Measurements from ENCODE around the gene RASA2.

Gene RASA2

DNA sequence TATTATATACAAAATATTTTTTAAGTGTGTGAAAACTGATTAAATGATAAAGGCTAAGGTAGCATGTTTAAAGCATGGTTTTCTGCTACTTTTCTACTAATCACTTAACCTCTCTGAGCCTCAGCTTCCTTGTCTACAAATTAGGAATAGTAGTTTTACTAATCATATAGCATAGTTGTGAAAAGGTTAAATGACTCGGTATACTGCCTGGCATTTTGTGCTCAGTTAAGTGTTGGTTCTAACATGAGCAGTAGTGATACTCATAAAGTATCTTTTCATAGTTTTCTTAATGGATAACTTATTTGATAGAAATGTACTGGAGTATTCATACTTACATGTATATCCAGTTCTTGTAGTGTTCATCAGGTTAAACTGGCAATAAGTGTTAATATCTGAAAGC lies 13.6 kb downstream of the RASA2 start:
- DNase-seq (ENCODE audit: extremely low read depth, low read depth) = no peak
- H3K4me3 ChIP-seq (replicated peaks; ENCODE audit: low read depth, low read length) = no peak overlapping the region
- TF ChIP-seq, protein P1, sequence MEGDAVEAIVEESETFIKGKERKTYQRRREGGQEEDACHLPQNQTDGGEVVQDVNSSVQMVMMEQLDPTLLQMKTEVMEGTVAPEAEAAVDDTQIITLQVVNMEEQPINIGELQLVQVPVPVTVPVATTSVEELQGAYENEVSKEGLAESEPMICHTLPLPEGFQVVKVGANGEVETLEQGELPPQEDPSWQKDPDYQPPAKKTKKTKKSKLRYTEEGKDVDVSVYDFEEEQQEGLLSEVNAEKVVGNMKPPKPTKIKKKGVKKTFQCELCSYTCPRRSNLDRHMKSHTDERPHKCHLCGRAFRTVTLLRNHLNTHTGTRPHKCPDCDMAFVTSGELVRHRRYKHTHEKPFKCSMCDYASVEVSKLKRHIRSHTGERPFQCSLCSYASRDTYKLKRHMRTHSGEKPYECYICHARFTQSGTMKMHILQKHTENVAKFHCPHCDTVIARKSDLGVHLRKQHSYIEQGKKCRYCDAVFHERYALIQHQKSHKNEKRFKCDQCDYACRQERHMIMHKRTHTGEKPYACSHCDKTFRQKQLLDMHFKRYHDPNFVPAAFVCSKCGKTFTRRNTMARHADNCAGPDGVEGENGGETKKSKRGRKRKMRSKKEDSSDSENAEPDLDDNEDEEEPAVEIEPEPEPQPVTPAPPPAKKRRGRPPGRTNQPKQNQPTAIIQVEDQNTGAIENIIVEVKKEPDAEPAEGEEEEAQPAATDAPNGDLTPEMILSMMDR (IDR thresholded peaks at IDR 0.05; ENCODE audit: low read depth, low read length, missing control alignments) = no peak

DNA sequence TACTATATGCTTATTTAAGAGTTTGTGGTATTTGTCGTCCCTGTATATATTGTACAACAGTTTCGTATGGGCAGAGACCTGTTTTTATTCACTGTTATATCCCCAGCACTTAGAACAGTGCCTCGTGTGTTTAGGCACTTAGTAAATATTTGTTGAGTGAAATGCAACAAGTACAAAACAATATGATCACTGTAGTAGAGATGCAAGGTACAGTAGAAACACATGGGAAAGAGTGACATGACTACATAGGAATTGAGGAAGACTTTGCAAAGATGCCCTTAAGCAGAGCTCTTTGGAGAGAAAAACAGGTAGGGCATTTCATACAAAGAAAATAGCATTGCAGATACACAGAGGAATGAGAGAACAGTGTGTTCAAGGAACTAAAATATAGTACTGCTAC lies 18.3 kb downstream of the RASA2 start:
- no peak for DNase-seq (ENCODE audit: extremely low read depth, low read depth)
- TF ChIP-seq, protein P1 (IDR thresholded peaks at IDR 0.05; ENCODE audit: low read depth, low read length, missing control alignments) = no peak
- no peak overlapping the region for H3K4me3 ChIP-seq (replicated peaks; ENCODE audit: low read depth, low read length)

DNA sequence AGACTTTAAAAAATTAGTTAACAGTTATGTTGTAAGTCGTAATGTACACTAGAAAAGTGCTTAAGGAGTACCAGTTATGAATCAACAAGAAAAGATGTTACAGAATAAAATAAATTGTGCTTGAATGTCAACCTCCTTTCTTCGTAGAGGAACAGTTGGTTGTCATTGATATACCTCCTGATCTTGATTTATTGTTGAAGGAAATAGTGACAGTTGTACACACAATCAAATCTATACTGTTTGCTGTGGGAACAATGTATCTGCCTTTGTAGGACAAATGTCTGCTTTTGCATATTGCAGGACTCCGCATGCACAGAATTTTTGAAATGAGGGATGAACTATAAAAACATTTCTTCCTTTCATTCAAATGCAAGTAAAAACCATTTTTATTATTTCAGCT lies 19.2 kb downstream of the RASA2 start:
- no peak overlapping the region for H3K4me3 ChIP-seq (replicated peaks; ENCODE audit: low read depth, low read length)
- DNase-seq (ENCODE audit: extremely low read depth, low read depth) = no peak
- TF ChIP-seq, protein P1 (IDR thresholded peaks at IDR 0.05; ENCODE audit: low read depth, low read length, missing control alignments) = no peak

DNA sequence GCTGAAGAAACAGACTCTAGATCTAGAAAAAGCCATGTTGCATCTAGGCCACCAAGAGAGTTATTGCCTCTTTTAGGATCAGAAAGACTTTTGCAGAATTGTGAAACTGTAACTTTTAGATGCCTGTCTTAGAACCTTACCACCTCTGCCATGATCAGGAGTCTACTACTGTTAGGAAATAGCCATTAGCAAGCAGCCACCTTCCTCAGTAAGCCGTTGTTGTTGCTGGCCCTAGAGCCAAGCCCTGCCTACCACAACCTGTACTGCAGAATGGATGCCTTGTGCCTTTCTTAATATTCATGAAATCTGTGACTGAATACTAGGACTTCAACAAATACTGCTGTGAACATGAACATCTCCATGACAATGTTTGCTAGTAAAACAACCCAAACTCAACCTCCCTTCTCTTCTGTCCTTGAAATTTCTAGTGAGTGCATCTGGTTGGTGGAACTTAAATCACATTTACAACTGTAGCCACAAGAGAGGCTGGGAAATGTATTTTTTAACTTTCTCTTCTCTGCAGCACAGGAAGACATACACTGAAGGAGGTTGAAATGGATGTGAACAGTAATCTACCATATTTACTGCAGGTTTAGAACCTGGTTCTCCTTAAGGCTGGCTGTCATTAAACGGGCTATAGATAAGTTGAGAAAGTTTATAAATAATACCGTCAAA lies 20.7 kb downstream of the RASA2 start:
- DNase-seq (ENCODE audit: extremely low read depth, low read depth) = no peak
- TF ChIP-seq, protein P1 (IDR thresholded peaks at IDR 0.05; ENCODE audit: low read depth, low read length, missing control alignments) = no peak

DNA sequence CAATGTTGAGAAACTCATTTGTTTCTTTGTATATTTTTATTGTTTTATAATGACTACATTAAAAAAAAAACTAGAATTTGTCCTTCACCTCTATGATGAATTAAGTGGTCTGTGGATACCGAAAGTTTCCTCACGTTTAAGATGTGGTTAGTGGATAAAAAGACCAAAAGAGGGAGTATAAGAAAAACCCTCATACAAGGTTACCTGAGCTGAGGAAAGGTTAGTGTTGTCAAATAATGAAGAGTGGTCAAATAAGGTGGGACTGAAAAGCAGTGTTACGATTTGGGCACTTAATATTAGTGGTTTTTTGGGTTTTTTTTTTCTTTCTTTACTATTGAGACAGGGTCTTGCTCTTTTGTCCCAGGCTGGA lies 21.2 kb downstream of the RASA2 start:
- DNase-seq (ENCODE audit: extremely low read depth, low read depth) = no peak
- no peak overlapping the region for H3K4me3 ChIP-seq (replicated peaks; ENCODE audit: low read depth, low read length)
- TF ChIP-seq, protein P1 (IDR thresholded peaks at IDR 0.05; ENCODE audit: low read depth, low read length, missing control alignments) = no peak

More for the DNA sequence above, 20.7 kb downstream of the RASA2 start:
- H3K4me3 ChIP-seq (replicated peaks; ENCODE audit: low read depth, low read length) = no peak overlapping the region

DNA sequence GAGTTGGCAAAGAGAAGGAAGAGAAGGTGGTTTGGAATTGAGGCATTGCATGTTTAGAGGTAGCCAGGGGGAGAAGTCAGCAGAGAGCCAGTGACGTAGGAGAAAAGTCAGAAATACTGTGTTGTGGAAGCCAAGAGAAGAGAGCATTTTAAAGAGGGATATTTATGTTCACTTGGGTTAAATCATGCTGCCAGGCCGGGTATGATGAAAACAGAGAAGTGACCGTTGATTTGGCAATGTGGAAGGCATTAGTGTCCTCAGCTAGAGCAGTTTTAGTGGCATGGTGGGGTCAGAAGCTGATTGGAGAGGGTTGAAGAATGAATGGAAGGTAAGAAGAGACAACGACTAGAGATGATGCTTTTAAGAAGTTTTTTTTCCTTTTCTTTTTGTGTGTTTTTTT lies 24.5 kb downstream of the RASA2 start:
- TF ChIP-seq, protein P1 (IDR thresholded peaks at IDR 0.05; ENCODE audit: low read depth, low read length, missing control alignments) = no peak
- DNase-seq (ENCODE audit: extremely low read depth, low read depth) = no peak
- no peak overlapping the region for H3K4me3 ChIP-seq (replicated peaks; ENCODE audit: low read depth, low read length)

DNA sequence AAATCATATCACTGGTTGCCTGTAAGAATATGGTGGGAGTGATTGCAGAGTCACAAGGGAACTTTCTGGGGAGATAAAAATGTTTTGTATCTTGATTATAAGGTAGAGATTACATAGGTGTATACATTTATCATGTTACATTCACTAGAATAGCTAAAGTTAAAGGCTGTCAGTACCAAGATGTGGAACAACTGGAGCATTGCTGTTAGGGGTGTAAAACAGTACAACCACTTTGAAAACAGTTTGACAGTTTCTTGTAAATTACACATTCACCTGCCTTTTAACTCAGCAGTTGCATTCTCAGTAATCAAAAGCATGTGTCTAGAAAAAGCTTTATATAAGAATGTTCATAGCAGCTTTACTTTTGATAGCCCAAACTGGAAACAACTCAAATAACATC lies 27.6 kb downstream of the RASA2 start:
- no peak for DNase-seq (ENCODE audit: extremely low read depth, low read depth)
- TF ChIP-seq, protein P1 (IDR thresholded peaks at IDR 0.05; ENCODE audit: low read depth, low read length, missing control alignments) = no peak
- no peak overlapping the region for H3K4me3 ChIP-seq (replicated peaks; ENCODE audit: low read depth, low read length)

Measured in HFF-Myc (cell line).